Activated B cell treated with CpG ODN at 0.5 μM for 24 hours (primary cell): ENCODE measurements around the gene TNFSF13B. TPM values are rescaled to one million over a fixed set of nuclear protein-coding genes. Genes with fewer than 3 reads are reported as not detected.

Experiments used
- ATAC-seq: fragments of 200-7000 bp; cut with Tn5 transposase; one replicate; pipeline ENCODE4 v1.10.0; 2021; ENCODE audit warnings: low read depth, mild to moderate bottlenecking, moderate library complexity
- CTCF ChIA-PET: fragments of 350-600 bp; sonication (Branson Sonifier 250); formaldehyde crosslinking; loops from one replicate; lab custom pipeline; 2021; ENCODE audit warnings: antibody characterized with exemption; lab: Charles Lee
- POLR2A ChIA-PET: fragments of 350-600 bp; sonication (Branson Sonifier 250); formaldehyde crosslinking; loops from one replicate; lab custom pipeline; 2021; ENCODE audit warnings: antibody characterized with exemption; lab: Charles Lee
- DNase-seq: peaks from one replicate; pipeline ENCODE4 v3.0.0; 2022
- H3K27ac Mint-ChIP-seq: one replicate; pipeline ENCODE4 v1.8.0; 2020; ENCODE audit warnings: mixed read lengths
- H3K27me3 Mint-ChIP-seq: one replicate; pipeline ENCODE4 v1.8.0; 2021; ENCODE audit warnings: mixed read lengths
- H3K36me3 Mint-ChIP-seq: one replicate; pipeline ENCODE4 v1.8.0; 2021; ENCODE audit warnings: low read depth, mixed read lengths
- H3K4me1 Mint-ChIP-seq: one replicate; pipeline ENCODE4 v1.8.0; 2021; ENCODE audit warnings: mixed read lengths
- H3K4me3 Mint-ChIP-seq: one replicate; pipeline ENCODE4 v1.8.0; 2020; ENCODE audit warnings: mild to moderate bottlenecking, mixed read lengths
- H3K9me3 Mint-ChIP-seq: one replicate; pipeline ENCODE4 v1.8.0; 2020; ENCODE audit warnings: mixed read lengths
- CTCF ChIP-seq: fragments of 200-600 bp; IDR thresholded peaks from one replicate; pipeline ENCODE4 v1.8.0; 2022; ENCODE audit warnings: antibody characterized with exemption, mild to moderate bottlenecking
- intact Hi-C: fragments of 100-400 bp; cut with micrococcal nuclease; formaldehyde crosslinking; loops from one replicate; pipeline ENCODE4 v1.15.1; 2024
- total RNA-seq: library from RNA; stranded (reverse); gene quantifications from 2 replicates; pipeline ENCODE4 v1.2.3, GENCODE V29; 2022

The TNFSF13B gene
- total RNA-seq, 1 donor from 2014 or later = 2.7 TPM

- CTCF ChIA-PET = no interaction called here
- Mint-ChIP-seq H3K9me3 (peaks cover 3% of the 10 kb centered on the region), H3K4me1 (peaks cover 11% of the 10 kb centered on the region), H3K27ac (no peak overlapping the region), H3K27me3 (no peaks in the 10 kb centered on the region), H3K36me3 (no peaks in the 10 kb centered on the region), H3K4me3 (no peak overlapping the region)
- DNase-seq (no peak), ATAC-seq (no peak)
- POLR2A ChIA-PET = no interaction called here
- intact Hi-C loops = no loop called here
- no peak for TF ChIP-seq CTCF
Observed at GRCh38 chr13:108313382-108313781, 43.9 kb downstream of the TNFSF13B start.

GRCh38 chr13:108315273-108315672 is 45.8 kb downstream of the TNFSF13B start:
- DNase-seq = no peak
- H3K36me3 Mint-ChIP-seq = no peaks in the 10 kb centered on the region
- no peaks in the 10 kb centered on the region for H3K27me3 Mint-ChIP-seq
- peak overlapping the region; percentile 11 for H3K27ac Mint-ChIP-seq
- TF ChIP-seq CTCF = no peak
- POLR2A ChIA-PET = no interaction called here
- CTCF ChIA-PET = no interaction called here
- no peaks in the 10 kb centered on the region for H3K9me3 Mint-ChIP-seq
- peaks cover 11% of the 10 kb centered on the region for H3K4me1 Mint-ChIP-seq
- H3K4me3 Mint-ChIP-seq = no peak overlapping the region
- peak; percentile 75 for ATAC-seq
- intact Hi-C loops = no loop called here

- no peak for DNase-seq
- intact Hi-C loops = no loop called here
- no peak for TF ChIP-seq CTCF
- Mint-ChIP-seq H3K4me3 (no peak overlapping the region), H3K4me1 (peaks cover 11% of the 10 kb centered on the region), H3K27ac (no peak overlapping the region), H3K36me3 (no peaks in the 10 kb centered on the region), H3K9me3 (no peaks in the 10 kb centered on the region), H3K27me3 (no peaks in the 10 kb centered on the region)
- POLR2A ChIA-PET = no interaction called here
- CTCF ChIA-PET = no interaction called here
- ATAC-seq = no peak
Observed at GRCh38 chr13:108315991-108316390, 46.5 kb downstream of the TNFSF13B start.

GRCh38 chr13:108316413-108316812 is 46.9 kb downstream of the TNFSF13B start:
- no peaks in the 10 kb centered on the region for H3K27me3 Mint-ChIP-seq
- intact Hi-C loops = no loop called here
- no peaks in the 10 kb centered on the region for H3K9me3 Mint-ChIP-seq
- no peaks in the 10 kb centered on the region for H3K36me3 Mint-ChIP-seq
- H3K4me1 Mint-ChIP-seq = peaks cover 11% of the 10 kb centered on the region
- ChIA-PET POLR2A (no interaction called here), CTCF (no interaction called here)
- no peak overlapping the region for H3K27ac Mint-ChIP-seq
- no peak for DNase-seq
- no peak for TF ChIP-seq CTCF
- H3K4me3 Mint-ChIP-seq = no peak overlapping the region
- ATAC-seq = no peak

GRCh38 chr13:108322206-108322824 is 52.8 kb downstream of the TNFSF13B start:
- Mint-ChIP-seq H3K27ac (no peak overlapping the region), H3K36me3 (no peaks in the 10 kb centered on the region), H3K27me3 (no peaks in the 10 kb centered on the region), H3K9me3 (no peaks in the 10 kb centered on the region), H3K4me1 (peaks cover 15% of the 10 kb centered on the region), H3K4me3 (no peak overlapping the region)
- peak; percentile 78 for ATAC-seq
- no peak for TF ChIP-seq CTCF
- intact Hi-C loops = loop anchor here (1.0 to 10.0 kb wide), 5 partner anchors 96 to 1795 kb away; partner anchors contain the start of gene IRS2
- no peak for DNase-seq
- ChIA-PET POLR2A (no interaction called here), CTCF (interaction anchor here (0.6 to 1.9 kb wide), 4 partner anchors 9 to 573 kb away, joined by 3 to 9 read pairs (median 3); no protein-coding TSS in a partner anchor)
